DMS153 (cell line): Measurements from ENCODE around the gene TSPAN32.

Experiments used
- DNase-seq: peaks from one replicate; lab custom pipeline; 2025; lab: John Stamatoyannopoulos, UW

Gene TSPAN32, protein sequence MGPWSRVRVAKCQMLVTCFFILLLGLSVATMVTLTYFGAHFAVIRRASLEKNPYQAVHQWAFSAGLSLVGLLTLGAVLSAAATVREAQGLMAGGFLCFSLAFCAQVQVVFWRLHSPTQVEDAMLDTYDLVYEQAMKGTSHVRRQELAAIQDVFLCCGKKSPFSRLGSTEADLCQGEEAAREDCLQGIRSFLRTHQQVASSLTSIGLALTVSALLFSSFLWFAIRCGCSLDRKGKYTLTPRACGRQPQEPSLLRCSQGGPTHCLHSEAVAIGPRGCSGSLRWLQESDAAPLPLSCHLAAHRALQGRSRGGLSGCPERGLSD

DNA sequence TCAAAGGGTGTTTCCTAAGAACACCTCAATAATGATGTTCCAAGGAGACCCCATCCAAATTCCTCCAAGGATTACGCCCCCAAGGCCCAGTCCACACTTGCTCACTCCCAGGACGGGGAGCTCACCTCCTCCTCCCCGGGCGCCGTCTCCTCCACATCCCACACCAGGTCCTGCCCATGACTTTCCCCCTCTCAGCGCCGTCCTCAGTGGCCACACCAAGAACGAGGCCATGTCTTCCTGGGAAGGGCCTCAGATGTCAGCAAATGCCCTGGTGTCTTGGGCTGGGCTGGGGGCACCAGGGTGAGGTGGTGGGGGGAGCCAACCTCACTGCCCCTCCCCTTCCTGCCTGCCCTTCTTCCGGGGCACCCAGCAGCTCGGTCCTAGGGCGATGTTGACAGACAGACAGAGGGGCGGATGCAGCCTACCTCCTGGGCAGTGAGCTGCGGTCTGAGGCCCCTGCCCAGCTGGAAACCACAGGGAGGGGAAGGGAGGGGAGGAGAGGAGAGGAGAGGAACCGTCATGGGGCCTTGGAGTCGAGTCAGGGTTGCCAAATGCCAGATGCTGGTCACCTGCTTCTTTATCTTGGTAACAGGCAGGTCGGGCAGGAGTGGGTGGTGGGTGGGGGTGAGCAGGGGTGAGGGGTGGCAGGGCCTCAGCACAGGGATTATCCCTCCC is at the start of gene TSPAN32, which contains the start of gene C11orf21:
Gene TSPAN32 (plus strand): TSS at position 383 of the 675 bp plus-strand sequence. CDS start 137 bp downstream, at position 520.
Gene C11orf21 (minus strand): TSS at position 288 of the 675 bp plus-strand sequence. CDS start 110 bp downstream, at position 178.
- DNase-seq, result no peak

DNA sequence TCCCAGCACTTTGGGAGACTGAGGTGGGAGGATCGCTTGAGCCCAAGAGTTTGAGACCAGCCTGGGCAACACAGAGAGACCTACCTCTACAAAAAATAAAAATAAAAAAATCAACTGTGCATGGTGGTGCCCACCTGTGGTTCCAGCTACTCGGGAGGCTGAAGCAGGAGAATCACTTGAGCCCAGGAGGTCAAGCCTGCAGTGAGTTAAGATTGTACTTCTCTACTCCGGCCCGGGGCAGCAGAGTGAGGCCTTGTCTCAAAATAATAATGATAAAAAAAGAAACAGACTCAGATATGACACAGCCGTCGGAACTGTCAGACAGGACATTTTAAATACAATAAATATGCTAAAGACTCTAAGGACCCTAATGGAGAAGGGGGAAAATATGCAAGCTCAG is 49.8 kb upstream of the TSPAN32 start:
- no peak for DNase-seq

DNA sequence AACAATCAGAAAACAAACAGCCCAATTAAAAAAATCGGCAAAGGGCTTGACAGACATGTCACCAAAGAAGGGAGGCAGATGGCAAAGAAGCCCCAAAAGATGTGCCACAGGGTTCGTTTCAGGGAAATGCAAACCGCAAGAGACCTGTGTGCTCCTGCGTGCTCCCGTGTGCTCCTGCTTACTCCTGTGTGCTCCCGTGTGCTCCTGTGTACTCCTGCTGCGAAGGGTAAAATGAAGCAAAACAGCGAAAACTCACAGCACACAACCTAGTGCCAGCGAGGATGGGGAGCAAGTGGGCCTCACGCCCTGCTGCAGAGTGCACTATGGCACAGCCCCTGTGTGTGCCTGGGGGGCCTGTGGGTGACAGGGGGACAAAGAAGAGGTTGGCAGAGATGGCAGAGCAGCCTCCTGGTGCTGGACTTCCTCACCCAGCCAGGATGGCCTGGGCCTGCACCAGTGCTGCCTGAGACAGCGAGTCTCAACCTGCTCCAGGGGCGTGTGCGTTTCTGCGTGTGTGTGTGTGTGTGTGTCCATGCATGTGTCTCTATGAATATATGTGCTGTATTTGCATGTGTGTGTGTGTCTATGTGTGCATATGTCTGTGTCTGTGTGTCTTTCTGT is 45.4 kb upstream of the TSPAN32 start:
- no peak for DNase-seq

DNA sequence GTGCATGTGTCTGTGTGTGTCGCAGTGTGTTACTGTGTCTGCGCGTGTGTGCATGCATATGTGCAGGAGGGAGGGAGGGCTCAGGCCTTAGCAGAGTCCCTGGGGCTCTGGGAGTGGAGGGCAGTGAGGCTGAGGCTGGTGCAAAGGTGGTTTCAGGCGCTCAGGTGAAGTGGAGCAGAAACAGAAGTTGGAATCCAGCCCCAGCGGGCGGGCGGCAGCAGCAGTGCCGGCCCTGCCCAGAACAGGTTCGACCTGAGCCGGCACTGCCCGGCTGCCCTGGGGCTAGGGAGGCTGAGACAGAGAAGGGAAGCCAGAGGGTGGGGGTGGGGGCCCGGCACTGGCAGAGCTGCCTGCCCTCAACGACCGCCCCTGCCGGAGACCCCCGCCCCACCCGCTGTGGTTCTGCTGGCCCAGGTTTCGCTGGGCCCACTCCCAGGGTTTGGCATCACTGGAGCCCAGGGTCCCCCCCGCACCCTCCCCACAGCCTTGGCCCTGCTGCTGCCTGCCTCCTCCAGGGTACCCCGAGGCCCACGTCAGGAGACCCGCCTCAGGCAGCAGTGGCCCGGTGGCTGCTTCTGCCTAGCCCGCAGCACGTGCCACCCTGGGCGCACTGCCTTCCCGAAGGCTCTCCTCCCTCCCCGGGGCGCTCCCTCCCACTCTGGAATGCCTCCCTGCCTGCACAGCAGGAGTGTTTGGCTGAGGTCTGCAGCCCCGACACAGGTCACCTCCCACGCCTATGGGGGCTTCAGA is 44.7 kb upstream of the TSPAN32 start:
- DNase-seq, result no peak

DNA sequence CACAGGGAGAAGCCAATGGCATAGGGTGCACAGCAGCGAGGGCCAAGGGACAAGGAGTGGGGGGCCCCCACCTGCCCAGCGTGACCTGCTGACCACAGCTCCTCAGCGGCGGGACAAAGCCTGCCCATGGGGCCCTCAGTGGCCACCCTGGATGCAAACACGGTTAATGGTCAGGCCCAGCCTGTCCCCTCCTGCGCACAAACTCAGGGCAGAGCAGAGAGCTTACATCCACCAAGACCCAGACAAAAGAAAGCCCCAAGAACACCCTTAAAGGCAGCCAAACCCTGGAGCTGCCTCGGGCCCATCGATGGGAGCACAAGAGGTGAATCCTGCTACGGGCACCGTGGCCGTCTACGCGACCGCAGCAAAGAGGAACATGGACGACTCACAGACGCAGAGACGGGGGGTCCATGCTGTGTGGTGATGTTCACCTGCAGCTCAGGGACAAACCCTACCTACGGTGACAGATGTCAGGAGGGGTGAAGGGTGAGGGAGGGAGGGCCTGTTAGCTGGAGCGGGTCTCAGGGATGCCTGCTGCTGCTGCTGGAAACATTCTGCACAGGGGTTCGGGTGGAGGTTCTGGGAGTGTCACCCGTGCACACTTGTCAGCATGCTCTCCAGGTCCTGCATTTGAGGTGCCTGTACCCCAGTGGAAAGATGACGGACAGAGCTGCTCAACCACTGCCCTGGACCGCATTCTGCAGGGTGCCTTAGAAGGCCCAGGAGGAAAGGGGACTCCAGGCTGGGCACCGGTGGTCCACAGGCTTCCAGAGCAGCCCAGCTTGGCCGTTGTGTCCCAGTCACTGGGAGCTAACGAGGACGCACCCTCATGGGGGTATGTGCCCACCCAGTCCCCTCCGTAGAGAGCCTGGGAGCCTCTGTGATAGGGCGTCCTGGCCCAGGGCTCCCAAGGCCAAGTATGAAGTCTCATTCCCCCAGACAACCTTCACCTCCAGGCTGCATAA is 43.0 kb upstream of the TSPAN32 start:
- DNase-seq, result no peak

DNA sequence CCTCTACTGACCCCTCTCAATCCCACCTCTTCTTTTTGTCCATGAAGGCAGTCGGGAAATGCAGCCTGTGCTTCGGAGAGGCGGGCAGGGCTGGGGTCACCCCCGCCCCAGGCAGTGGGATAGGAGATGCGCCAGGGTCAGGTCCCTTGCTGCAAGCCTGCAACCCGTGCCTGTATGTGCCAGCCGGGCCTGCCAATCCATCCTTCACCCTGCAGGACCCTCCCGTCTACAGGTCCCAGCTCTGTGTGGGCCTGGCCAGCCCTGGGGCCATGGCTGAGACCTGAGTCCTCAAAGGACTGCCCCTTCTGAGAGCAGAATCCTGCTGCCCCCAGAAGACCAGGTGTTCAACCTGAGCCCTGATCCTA is 42.4 kb upstream of the TSPAN32 start:
- DNase-seq, result no peak

DNA sequence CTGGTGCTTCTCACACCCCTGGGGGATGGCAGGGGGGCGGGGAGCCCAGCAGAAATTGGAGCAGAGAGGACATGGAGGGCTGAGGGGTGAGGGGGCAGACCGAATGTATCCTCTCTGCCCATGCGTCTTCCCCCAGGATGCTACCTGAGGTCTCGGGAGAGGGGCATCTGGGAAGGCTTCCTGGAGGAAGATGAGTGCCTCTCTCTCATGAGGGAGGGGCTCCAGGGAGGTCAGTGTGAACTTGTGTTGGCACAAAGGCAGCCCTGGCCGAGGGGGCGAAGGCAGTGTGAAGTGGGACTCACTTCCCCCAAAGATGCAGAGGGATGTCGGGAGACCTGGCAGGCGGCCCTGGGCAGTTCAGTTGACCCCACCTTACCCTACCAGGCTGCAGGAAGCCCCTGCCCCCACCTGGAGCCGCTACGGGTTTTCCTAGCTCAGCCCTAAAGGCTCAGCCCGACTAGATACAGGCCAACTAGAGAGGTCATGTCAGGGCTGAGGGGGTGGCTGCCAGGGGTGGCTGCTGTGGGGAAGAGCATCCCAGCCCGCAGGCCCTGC is 41.8 kb upstream of the TSPAN32 start:
- DNase-seq, result no peak

DNA sequence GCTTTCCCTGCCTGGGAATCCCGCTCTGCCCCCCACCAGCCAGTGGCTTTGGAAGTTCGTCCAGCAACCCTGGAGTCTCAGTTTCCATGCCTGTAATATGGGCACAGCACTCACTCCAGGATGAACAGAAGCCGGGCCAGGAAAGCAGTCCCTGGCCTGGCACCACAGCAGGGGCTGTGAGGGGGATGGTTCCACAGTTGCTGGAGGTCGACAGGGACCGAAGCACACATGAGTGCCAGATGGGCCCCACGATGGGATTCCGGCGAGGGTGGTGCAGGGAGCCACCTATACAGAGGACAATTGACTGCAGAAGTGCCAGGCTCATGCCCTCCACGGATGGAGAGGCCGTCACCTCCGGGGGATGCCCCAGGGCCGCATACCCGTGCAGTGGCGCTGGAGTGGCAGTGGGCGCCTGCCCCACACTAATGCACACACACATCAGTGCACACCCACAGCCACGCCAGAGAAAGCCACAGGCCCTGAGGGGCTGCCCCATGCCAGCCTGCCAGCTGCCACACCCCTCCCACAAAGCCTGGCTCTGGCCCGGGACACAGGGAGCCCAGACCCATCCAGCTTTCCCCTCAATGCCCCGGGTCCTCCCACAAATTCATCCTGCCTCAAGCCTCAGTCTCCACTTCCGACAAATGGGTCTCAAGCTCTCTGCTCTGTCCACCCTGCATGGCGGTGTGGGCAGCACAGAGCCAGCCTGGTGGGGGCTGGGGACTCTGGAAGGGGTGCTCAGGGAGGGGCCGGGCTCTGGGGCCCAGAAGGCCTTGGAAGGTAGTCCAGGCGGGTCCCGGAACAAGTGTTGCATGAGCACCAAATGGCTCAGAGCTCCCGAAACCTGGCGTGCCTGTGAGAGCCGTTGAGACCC is 41.1 kb upstream of the TSPAN32 start:
- no peak for DNase-seq

DNA sequence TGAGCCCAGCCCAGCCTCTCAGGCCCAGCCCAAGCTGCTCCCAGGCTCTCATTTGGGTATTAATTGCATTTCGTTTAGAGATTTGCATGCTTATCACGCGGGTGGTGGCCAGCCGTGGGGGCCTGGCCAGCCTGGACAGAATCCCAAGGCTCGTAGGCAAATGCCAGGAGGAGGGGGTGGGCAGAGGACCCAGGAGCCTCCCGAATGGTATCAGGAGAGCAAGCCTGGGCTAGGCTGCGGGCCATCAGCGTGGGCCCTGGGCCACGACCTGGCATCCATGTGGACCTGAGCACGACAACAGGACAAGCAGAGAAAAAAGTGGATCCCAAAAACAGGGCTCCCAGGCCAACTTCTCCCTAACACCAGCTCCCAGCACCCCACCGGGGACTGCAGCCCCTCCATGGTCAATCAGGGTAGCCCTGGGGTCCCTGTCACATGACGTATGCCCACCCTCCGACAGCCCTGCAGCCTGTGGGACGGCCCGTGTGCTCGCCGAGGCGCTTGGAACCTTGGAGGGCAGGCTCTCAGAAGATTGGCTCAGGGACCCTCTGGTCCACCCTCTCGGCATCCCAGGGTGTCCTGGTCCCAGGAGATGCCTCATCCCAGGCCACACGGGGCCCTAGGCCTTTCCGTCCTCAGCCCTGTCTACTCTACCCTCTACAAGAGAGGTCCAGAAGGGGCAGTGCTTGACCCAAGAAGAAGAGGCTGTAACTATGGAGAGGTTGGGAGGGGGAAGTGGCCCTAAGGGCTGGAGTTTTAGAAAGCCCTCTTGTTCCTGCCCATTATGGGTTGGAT is 40.2 kb upstream of the TSPAN32 start:
- no peak for DNase-seq

DNA sequence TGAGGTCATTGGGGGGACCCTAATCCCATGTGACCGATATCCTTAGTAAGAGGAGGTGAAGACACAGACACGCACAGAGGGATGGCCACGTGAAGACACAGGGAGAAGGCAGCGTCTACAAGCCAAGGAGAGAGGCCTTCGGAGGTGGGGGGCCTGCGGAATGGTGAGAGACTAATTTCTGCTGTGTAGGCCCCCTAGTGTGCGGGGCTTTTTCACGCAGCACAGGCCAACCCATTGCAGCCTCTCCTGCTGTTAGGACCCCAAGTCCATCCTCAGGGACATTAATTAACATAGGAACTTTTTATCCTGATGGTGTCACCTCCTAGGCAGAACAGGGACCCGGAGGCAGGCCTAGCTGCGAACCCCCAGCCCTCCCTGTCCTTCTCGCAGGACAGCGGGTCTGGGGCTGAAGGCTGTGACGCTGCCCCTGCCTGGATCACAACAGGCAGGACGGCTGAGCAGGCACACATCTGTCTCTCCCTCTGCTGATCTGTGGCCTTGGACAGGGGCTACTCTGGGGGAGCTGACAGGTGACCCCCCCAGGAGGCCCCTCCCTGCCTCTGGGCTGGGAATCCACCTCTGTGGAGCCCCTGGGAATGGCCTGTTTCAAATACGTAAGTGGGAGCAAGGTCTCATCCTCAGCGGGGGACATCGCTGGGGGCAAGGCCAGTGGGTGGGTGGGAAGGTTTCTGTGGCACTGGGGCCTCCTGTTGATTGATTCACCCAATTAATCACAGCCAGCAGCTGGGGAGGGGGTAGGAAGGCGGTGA is 39.3 kb upstream of the TSPAN32 start:
- no peak for DNase-seq

DNA sequence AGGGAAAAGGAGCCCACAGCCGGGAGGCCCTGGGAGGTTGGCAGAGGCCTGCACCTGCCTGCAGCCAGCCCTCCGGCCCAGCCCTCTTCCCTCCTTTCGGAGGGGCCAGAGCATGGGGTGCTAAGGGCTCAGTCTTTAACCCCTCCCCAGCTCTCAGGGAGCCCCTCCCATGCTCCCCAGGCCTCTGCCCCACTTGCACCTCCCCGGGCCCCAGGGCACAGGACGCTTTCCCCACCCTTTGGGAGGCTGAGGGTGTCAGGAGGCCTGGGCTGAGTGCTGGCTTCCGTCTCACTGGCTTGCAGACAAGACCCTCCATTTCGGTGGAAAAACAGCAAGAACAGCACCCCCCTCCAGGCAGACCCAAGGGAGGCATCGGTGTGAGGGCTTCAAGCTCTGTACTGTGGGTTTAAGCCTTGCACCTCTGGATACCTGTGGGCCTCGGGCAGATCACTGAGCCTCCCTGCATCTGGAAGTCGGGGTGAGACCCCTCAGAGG is 38.7 kb upstream of the TSPAN32 start:
- DNase-seq, result no peak

DNA sequence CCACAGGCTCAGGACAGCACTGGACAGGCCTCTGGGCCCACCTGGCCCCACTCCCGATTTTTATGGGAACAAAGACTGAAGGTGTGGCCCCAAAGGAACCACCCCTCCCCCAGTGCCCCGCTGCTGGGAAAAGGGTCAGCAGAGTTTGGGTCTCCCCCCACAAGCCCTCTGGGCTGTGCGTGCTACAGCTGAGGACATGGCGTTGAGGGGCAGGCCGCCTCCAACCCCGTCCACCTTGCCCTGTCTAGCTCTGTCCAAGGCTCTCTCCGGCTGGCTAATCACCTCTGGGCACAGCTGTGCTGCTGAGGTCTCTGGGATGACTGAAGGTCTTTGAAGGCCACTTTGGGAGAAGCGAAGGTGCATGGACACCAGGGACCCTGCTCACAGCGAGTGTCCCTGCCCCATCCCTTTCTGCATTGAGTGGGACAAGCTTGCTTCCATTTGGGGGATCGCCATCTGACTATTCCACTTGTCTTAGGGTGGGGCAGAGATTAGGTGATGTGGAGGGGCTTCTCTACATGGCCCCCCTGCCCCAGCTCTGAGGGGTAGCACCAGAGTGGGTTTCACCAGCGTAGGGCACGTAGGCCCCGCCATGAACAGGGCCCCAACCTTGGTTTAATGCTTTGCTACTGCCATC is 38.0 kb upstream of the TSPAN32 start:
- no peak for DNase-seq

DNA sequence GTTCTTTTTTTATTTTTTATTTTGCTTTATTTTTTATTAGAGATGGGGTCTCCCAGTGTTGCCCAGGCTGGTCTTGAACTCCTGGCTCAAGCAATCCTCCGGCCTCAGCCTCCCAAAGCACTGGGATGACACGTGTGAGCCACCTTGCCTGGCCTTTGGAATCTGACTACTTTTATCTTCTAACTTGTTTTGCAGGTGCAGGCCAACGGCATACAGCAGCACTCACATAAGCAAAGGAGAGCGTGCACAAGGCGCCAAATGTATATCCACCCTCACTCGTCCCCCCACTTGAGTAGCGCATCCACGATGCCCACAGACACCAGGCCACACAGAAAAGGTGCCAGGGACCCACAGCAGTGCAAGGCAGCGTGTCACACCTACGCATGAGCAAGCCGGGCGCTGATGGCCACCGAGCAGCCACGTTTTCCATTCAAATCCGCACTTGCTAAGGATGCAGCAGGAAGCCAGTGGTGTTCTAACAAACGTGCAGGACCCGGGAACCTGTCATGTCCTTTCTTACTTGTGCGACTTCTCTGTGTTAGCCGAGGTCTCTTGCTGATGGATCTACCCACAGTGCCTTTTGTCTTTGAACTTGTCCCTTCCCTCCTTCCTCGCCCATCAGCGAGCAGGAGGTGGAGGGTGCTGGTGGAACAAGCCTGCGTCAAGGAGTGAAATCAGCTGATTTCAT is 37.3 kb upstream of the TSPAN32 start:
- no peak for DNase-seq

DNA sequence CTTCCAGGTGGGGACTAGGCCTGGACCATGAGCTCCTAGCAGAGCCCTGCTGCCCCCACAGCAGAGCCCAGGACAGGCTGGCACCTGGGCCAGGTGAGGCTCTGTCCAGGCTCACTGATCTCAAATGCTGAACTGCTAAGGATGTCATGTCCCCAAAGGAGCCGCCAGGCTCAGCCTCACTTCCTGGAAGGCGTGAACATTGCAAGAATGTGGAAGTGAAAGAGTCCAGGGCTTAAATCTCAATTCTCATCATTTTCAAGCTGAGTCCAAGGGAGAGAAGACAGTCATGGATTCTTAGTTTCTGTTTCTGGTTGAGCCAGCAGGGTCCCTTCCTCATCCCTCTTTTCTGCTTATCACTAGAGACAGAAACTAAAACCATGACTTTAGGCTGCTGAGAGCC is 36.4 kb upstream of the TSPAN32 start:
- DNase-seq, result no peak

DNA sequence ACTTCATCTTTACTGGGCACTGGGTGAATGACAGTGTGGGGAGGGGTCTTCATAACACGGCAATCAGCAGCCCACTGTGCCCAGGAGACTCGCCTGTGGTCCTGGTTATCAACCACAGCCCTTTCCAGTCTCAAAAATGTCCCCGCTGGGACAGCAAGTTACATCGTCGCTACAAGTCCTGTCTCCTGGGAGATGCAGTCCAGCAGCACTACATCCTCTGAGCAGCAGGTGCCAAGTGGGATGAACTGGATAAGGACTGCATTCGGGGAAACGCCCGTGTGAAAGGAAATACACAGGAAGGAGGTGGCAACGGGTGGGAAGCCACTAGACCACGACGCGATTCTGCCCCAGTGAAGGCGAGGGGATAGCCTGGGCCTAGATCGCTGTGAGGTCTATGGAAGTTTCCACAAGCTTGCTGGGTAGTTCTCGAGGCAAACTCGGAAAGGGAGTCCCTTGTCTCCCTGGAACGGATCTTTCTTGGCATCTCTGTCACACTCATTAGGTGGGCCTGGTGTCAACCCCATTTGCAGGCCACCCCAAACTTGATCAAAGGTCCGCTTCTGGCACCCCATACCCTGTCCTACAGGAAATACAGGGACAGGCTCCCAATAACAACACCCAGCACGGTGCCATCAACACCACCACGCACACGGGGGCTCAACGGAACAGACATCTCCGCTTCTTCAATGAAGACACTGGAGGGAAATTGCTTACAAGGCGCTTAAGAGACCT is 35.8 kb upstream of the TSPAN32 start:
- DNase-seq, result no peak

DNA sequence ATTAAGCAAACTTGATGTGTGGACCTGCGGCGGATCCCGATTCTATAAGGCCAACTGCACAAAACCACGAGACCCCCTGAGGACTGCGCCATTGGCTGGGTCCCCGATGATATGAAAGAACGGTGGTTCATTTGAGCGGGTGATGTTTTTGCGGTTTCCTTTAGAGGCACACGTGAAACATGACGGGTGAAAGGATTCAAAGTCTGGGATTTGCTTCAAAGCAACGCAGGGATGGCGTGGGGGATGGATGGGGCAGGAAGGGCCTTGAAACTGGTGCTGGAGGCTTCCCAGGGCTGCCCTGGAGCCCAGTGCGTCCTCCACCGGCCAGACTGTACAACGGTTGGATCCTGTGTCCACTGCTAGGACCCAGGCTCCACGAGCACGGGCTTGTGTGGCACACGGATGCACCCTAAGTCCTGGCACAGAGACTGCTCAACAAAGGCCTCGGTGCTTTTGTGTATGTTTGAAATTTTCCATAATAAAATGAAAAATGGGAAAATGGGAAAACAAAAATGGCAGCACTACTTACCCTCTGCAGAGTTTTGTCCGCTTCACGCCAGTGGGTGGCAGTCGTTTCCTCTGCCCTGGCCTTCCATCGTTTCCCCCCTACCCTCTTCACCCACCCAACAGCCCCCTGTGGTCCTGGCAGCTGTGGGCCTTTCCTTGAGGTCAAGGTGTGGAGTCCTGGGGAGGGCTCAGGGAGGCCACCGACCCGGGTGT is 35.1 kb upstream of the TSPAN32 start:
- DNase-seq, result no peak
